Measurements from ENCODE around the gene PHC1. TPM values are rescaled to one million over a fixed set of nuclear protein-coding genes. Genes with fewer than 3 reads are reported as not detected.
"Not testable (repeated sequence)": the region's sequence is repeated elsewhere in the genome, so short reads cannot be mapped to it uniquely, and the experiment has no call there.

PHC1 gene
- total RNA-seq, 1 donor = 71.4 TPM

DNA sequence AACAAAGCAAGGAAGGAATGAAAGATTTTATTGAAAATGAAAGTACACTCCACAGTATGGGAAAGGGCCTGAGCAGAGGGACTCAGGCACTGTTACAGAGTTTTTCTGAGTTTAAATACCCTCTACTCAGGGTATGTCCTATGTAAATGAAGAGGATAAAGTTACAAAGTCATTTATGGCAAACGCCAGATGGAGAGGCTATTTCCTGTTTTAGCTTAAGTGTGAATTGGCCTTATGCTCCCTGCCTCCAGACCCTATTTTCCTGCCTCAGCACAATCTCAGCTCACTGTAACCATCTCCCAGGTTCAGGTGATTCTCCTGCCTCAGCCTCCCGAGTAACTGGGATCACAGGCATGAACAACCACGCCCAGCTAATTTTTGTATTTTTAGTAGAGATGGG lies 6.8 kb upstream of the PHC1 start:
- no peak for DNase-seq (ENCODE audit: low read depth in 2 of 3, low spot score in 2 of 3)

DNA sequence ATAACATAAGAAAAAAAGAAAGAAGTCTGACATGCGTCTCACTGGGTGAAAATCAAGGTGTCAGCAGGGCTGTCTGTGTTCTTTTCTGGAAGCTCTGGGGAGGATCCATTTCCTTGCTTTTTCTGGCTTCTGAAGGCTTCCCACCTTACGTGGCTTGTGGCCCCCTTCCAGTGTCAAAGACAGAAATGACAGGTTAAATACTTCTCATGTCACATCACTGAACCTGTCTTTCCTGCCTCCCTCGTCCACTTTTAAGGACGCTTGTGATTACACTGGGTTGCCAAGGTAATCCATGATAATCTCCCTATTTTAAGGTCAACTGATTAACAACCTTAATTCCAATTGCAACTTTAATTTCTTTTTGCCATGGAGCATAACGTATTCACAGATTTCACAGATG lies 4.6 kb upstream of the PHC1 start:
- DNase-seq (ENCODE audit: low read depth in 2 of 3, low spot score in 2 of 3) = no peak

DNA sequence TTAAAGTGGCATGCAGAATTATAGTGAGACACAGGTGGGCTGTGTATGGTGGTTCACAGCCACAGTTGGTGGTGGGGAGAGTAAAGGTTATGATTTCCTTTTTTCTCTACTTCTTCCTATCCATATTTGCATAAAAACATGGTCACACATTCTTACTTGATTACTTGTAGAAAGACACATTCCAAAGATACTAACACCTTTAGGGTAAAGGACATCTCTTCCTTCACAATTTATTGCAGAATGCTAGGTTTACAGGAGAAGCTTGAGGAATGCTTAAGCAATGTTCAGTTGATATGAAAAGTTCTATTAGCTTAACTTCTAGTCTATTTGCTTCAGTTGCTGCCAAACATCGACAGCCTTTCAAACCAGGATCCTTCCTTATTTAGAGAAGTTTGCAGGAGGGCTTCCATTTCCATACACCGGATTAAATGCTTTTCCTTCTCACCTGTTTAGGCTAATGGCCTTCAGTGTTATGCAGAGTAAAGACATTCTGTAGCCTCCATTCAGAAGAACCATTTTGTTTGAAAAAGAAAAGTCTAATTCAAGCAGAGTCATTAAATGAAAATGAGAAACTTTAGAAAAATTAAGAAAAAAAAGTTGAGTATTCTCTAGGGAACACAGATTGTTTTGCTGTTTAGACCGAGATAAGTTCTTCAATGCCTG lies 2.6 kb upstream of the PHC1 start:
- DNase-seq (ENCODE audit: low read depth in 2 of 3, low spot score in 2 of 3) = no peak

DNA sequence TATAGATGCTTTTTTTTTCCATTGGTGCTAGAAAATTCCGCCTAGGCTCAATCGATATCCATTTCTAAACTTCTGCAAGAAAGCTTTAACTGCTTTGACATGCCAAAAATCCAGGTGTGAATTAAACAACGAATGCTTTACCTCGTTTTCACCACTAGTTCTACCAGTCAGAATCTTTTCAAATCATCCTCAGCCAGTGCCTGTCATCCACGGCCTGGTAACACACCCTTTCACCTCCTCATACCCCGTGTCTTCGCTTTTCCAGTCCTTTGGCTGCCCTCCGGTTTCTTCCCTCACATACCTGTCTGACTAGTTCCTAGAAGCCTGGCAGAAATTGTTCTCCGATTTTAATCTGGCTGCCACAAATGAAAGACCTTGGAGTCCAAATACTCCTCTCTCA lies 1.4 kb upstream of the PHC1 start:
- DNase-seq (ENCODE audit: low read depth in 2 of 3, low spot score in 2 of 3) = no peak

DNA sequence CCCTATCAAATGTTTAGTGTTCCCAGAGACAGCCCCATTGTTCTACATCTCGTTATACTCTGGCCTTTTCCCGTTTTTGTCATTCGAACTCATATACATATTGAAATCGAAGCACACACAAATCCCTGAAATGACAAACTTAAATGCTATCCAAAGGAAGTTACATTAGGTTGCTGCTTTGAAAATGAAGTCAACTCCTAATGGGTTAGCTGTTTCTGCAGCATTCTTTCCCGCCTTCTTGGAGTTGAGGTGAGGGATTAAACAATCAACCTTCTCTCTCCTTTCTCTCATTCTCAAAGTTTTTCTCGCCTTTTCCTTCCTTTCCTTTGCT lies 642 bp upstream of the PHC1 start:
- DNase-seq (ENCODE audit: low read depth in 2 of 3, low spot score in 2 of 3) = no peak

DNA sequence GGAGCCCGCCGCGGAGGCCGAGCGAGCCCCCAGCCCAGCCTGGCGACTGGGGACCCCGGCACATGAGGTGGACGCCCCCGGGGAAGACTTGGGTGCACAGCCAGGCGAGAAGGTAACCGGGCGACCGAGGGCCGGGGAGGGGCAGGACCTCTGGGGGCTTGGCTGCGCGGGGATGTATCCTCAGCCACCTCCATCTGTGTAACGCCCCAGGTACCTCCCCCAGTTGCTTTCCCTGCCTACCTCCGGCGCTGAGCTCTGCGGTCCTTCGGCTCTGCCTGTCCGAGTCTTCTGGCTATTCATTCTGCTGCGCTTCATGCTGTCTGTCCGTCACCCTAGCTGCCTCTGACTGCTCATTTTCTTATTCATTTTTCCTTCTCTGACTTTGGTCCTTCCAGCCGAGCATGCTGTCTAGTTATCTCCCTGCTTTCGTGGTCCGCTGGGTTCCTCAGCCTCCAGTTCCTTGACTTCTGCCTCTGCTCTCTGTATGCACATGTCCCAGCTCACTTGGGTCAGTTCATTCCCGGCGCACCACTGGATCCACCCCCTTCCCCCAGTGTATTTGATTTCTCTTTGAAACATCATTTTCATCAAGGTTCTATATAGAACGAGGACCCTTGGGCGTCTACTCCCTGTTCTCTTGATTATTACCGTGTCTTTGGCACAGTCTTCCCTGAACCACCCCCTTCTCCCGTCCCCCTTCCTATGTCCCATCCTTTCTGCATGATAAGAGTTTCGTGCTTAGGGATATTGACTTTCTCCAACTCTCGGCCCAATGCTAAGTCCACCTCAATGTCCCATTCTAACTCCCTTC lies 612 bp downstream of the PHC1 start:
- peak; percentile 46 to 57 (median 53) for DNase-seq (ENCODE audit: low read depth in 2 of 3, low spot score in 2 of 3)

DNA sequence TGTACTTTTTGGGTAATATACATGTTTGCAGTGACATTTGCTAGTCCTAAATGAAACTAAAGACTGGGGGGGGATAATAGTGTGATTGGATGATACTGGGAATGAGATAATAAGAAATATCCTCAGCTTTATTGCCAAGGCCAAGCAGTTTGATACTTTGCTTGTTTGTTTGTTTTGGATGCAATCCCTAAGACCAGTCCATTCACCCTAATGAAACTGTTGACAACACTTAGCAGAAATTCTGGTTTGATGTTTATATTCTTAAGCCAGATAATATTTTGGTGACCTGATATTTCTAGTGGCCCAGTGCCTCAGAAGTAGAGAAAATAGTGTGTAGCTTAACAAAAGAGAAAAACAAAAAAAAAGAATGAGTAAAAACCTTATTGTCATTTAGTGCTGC lies 1.8 kb downstream of the PHC1 start:
- no peak for DNase-seq (ENCODE audit: low read depth in 2 of 3, low spot score in 2 of 3)

DNA sequence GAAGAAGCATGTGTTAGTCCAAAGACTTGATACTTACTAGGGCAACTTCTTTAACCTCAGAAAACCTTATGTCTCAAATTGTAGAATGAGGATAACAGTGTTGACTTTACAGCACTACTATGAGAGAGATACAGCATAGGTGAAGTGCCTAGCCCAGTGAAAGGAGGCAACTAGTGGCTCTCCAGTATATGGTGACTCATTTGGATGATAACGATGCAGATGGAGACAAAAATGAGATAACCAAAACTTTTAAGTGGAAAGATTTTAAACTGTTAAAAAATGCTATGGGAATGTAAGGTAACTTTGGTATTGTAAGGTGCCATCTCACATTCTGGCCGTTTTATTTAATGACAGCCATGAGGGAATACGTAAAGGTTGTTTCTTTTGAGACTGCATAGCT lies 2.7 kb downstream of the PHC1 start:
- DNase-seq (ENCODE audit: low read depth in 2 of 3, low spot score in 2 of 3) = no peak

DNA sequence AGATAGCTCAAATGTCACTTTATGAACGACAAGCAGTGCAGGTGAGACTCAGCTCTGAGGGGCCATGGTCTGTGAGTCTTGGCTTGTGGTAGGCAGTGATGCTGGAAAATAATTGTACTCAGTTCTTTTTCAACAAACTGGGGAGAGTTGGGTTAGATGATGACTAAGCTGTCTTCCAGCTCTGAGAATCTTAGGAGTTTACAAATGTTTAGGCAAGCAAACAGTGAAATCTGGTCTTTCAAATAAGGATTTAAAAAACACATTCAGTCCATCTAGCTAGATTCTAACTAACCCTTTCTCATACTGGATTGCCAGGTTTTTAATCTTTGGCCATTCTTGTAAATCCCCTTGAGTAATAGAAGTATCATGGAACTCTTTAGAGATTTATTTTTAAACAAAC lies 3.4 kb downstream of the PHC1 start:
- no peak for DNase-seq (ENCODE audit: low read depth in 2 of 3, low spot score in 2 of 3)

DNA sequence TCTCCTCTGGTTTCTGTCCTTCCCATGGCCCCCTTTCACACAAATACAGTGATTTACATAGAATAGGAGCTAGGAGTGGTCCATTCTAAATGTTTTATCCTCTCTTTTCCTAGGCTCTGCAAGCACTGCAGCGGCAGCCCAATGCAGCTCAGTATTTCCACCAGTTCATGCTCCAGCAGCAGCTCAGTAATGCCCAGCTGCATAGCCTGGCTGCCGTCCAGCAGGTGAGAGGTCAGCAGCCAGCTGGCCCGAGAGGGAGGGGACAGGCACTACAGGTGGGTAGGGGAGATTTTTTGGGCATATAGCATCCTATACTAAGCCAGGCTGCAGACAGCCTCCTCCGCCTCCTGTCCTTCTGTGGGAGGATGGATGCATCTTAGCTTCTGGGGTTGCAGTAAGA lies 5.3 kb downstream of the PHC1 start:
- not testable (repeated sequence) for DNase-seq (ENCODE audit: low read depth in 2 of 3, low spot score in 2 of 3)

DNA sequence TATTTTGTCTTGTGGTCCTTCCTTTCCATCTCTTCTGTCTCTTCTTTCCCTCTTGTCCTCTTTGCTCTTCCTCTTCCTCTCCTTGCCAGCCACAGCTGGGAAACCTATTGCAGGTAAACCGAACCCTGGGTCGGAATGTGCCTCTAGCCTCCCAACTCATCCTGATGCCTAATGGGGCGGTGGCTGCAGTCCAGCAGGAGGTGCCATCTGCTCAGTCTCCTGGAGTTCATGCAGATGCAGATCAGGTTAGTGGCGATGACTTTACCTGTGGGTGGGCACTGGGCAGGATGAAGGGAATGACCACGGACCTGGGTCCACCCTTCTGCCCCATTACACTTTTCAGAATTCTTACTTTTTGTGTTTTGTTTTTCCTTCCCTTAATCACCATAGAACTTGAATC lies 8.2 kb downstream of the PHC1 start:
- no peak for DNase-seq (ENCODE audit: low read depth in 2 of 3, low spot score in 2 of 3)

DNA sequence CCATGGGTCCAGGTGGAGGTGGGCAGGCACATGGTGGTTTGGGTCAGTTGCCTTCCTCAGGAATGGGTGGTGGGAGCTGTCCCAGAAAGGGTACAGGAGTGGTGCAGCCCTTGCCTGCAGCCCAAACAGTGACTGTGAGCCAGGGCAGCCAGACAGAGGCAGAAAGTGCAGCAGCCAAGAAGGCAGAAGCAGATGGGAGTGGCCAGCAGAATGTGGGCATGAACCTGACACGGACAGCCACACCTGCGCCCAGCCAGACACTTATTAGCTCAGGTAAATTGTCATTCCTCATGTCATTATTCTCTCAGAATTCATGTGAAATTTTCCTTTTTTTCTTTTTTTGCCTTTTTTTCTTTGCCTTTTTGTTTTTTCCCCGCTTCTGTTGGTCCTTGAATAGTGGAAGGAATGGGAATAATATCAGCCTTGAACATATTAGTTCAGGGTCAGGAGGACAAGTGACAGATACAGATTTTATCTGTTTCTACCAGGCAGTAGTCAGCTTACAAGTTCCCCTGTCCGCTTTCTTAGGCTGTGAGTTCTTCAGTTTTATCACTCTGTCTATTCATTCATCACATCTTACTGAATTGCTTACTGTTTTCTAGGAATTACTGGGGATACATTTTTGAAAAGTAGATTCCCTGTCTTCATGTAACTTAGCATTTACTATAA lies 16.5 kb downstream of the PHC1 start:
- not testable (repeated sequence) for DNase-seq (ENCODE audit: low read depth in 2 of 3, low spot score in 2 of 3)

DNA sequence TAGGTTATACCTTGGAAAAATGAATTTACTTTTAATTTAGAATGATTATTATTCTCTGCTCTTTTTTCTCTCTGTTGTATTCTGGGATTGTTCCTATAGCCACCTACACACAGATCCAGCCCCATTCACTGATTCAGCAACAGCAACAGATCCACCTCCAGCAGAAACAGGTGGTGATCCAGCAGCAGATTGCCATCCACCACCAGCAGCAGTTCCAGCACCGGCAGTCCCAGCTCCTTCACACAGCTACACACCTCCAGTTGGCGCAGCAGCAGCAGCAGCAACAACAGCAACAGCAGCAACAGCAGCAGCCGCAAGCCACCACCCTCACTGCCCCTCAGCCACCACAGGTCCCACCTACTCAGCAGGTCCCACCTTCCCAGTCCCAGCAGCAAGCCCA lies 18.2 kb downstream of the PHC1 start:
- not testable (repeated sequence) for DNase-seq (ENCODE audit: low read depth in 2 of 3, low spot score in 2 of 3)

DNA sequence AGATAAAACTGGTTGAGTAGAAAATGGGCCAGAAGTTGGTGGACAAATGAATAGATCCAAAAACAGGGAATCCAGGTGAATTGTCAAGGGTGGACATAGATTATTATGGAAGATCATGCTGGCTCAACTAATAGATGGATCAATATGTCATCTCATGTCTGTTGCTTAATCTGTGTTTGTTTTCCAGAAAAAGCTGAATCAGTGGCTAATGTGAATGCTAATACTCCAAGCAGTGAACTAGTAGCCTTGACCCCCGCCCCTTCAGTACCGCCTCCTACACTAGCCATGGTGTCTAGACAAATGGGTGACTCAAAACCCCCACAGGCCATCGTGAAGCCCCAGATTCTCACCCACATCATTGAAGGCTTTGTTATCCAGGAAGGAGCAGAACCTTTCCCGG lies 19.8 kb downstream of the PHC1 start:
- DNase-seq (ENCODE audit: low read depth in 2 of 3, low spot score in 2 of 3) = not testable (repeated sequence)

DNA sequence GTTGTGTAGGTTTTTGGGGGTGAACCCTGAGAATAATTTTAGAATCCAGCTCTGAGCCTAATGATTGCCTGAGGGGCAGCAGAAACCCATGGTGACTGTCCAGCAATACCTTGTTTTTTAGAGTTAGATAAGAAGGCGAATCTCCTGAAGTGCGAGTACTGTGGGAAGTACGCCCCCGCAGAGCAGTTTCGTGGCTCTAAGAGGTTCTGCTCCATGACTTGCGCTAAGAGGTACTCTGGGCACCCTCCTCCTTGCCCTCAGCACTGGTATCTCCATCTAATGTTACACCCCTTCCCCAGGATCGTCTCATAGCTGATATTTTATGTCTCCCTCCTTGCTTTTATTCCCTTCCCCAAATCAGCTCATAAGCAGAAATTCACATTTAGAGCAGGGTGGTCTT lies 22.4 kb downstream of the PHC1 start:
- no peak for DNase-seq (ENCODE audit: low read depth in 2 of 3, low spot score in 2 of 3)

DNA sequence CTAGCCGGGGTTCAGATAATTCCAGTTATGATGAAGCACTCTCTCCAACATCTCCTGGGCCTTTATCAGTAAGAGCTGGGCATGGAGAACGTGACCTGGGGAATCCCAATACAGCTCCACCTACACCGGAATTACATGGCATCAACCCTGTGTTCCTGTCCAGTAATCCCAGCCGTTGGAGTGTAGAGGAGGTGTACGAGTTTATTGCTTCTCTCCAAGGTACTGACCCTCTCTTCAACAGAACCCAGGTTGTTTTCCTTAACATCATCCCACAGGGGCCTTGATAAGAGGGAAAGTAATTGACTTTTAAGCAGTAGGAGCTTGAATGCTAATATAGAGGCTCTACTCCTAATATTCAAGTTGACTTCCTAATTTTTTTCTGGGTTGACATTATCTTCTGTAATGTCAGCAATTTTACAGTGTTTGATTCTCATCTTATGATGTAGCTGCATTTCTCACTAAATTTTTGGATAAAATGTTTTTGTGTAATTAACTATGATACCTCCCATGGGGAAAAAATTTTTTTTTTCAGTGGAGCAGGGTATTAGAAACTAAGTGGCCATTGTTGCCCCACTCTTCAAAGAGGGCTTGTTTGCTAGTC lies 23.6 kb downstream of the PHC1 start:
- not testable (repeated sequence) for DNase-seq (ENCODE audit: low read depth in 2 of 3, low spot score in 2 of 3)

DNA sequence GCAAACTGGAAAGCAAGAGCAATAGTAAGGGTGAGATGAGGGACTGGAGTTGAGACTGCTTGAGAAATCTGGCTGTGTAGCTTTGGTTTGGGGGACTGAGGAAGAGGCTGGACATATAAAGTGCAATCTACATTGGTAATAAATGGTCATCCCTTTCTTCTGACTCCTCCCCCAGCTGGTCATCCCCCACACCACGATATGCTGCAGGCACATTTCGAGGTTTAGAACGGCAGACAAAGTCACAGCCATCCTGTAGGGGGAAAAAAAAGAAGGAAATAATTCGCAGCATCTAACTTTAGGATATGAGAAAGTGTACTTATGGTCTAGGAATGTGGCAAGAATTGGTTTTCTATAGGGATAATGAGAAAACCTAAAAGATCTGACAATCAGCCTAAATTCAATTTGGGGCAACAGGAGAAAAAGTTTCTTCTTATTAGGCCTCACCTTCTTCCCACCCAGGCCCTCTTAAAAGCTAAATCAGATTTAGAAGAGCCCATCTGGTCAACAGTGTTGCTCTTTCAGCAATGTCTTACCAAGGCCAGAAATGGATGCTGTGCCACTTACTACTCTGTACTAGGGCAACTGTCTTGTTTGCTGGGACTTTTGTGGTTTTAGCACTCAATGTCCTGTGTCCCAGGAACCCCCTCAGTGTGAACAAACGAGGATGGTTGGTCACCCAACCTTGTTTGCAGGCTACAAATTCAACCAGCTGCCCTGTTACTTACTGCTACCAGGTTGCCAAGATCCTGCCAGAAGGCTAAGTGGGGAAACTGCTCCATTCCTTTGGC lies 27.6 kb downstream of the PHC1 start:
- no peak for DNase-seq (ENCODE audit: low read depth in 2 of 3, low spot score in 2 of 3)

DNA sequence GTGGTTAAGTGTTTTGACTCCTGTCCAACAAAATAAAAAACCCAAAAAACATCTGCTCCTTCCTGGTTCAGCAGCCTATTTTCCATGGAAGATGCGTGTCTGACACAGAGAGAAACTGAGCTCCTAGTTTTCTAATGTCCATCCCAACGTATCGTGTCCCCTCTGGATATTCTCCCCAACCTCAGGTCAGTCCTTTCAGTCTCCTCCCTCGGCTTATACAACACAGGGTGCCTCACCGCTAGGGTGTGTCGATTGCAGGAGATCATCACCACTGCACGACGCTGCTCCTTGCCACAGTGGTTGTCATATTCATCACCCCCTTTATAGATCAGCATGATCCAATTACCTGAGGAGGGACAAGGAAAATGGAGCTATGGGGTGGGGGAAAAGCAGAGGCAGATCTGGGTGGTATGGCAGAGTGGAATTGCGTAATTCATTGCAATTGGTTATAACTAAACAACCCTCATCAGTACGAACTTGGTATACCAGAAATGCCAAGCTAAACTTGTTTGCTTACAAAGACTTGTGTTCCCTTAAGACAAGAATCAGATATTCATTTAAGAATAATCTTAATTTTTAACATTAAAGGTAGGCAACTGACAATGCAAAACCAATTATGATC lies 29.4 kb downstream of the PHC1 start:
- DNase-seq (ENCODE audit: low read depth in 2 of 3, low spot score in 2 of 3) = no peak

DNA sequence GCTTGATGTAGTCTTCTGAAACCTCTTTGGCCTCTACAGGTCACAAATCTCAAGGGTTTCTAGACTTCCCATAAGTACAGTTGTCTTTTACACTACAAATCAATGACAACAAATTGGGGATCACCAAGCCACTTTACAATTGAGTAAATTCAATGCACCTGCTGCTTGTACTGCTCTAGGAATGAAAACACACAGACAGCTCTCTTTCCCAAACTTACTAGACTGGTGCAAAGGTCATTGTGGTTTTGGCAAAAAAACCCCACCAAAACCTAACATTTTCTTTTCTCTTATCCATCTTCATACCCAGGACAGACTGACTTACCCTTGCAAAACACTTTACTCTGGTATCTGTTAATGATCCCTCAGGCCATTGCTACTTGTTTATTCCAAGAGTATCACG lies 32.4 kb downstream of the PHC1 start:
- DNase-seq (ENCODE audit: low read depth in 2 of 3, low spot score in 2 of 3) = no peak

DNA sequence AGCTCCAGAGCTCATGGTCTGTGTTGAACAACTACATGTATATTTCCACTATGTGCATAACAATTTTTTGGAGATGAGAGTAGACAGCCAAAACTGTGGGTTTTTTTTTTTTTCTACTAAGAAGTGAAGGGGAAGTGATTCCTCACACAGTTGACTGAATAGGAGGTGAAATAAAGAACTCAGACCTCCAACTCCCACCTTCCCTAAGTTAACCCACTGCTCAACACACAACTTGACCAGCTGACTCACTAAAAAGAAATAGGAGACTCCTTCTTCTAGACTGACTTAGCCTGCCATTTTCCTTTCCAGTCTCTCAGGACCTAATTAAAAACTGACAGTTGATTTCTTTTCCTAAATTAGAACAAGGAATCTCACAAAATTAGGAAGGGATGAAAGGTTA lies 33.4 kb downstream of the PHC1 start:
- no peak for DNase-seq (ENCODE audit: low read depth in 2 of 3, low spot score in 2 of 3)
